Endothelial cell (in vitro differentiated cells): ENCODE measurements around the gene RASA4. TPM values are rescaled to one million over a fixed set of nuclear protein-coding genes. Genes with fewer than 3 reads are reported as not detected.
"Not testable (repeated sequence)": the region's sequence is repeated elsewhere in the genome, so short reads cannot be mapped to it uniquely, and the experiment has no call there.

Experiments
- DNase-seq: peaks from one replicate; pipeline ENCODE4 v3.0.0; 2021; ENCODE audit warnings: low spot score
- H3K27ac Mint-ChIP-seq: one replicate; pipeline ENCODE4 v1.8.0; 2021; ENCODE audit warnings: mixed read lengths, inconsistent platforms; ENCODE audit not compliant: unreplicated experiment
- H3K27me3 Mint-ChIP-seq: one replicate; pipeline ENCODE4 v1.8.0; 2021; ENCODE audit warnings: mild to moderate bottlenecking, moderate library complexity, mixed read lengths, inconsistent platforms; ENCODE audit not compliant: unreplicated experiment
- H3K36me3 Mint-ChIP-seq: one replicate; pipeline ENCODE4 v1.8.0; 2021; ENCODE audit warnings: mild to moderate bottlenecking, low read depth, mixed read lengths, inconsistent platforms; ENCODE audit not compliant: unreplicated experiment
- H3K4me1 Mint-ChIP-seq: one replicate; pipeline ENCODE4 v1.8.0; 2021; ENCODE audit warnings: mild to moderate bottlenecking, mixed read lengths, inconsistent platforms; ENCODE audit not compliant: unreplicated experiment
- H3K4me3 Mint-ChIP-seq: one replicate; pipeline ENCODE4 v1.8.0; 2021; ENCODE audit warnings: mild to moderate bottlenecking, mixed read lengths, inconsistent platforms; ENCODE audit not compliant: unreplicated experiment
- H3K9me3 Mint-ChIP-seq: one replicate; pipeline ENCODE4 v1.8.0; 2021; ENCODE audit warnings: mixed read lengths, inconsistent platforms; ENCODE audit not compliant: unreplicated experiment
- total RNA-seq: library from RNA; stranded (reverse); fragmentation: NEBNext Ultra II Directional; extraction: Animal tissue kit (Norgen Biotek cat#: 25700); gene quantifications from one replicate; pipeline ENCODE4 v1.2.1, GENCODE V29; 2021; ENCODE audit not compliant: unreplicated experiment

The RASA4 gene
- total RNA-seq, 1 donor from 2014 or later, result 20.4 TPM

GRCh38 chr7:102535062-102535615, 81.4 kb downstream of the RASA4 start:
- not testable (repeated sequence) for H3K27ac Mint-ChIP-seq, H3K9me3 Mint-ChIP-seq, H3K4me3 Mint-ChIP-seq, H3K36me3 Mint-ChIP-seq, DNase-seq, H3K27me3 Mint-ChIP-seq, H3K4me1 Mint-ChIP-seq

DNA sequence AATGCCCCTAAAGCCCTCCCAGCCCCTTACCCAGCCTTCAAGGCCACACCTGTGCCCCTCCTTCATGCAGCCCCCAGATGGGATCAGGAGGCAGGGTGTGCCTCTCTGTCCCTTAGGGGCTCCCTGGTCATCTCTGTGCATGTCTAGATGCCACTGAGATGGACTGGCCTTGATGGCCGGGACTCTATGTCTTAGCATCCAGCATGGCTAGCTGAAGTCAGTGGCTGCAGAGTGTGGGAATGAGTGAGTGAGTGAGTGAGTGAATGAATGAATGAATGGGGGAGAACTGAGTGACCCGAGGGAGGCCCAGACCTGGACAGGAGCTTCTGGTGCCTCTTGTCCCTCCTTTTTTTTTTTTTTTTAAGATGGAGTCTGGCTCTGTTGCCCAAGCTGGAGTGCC, 84.4 kb downstream of the RASA4 start:
- not testable (repeated sequence) for H3K9me3 Mint-ChIP-seq, H3K4me1 Mint-ChIP-seq, H3K4me3 Mint-ChIP-seq, H3K27me3 Mint-ChIP-seq, DNase-seq, H3K27ac Mint-ChIP-seq, H3K36me3 Mint-ChIP-seq

GRCh38 chr7:102531583-102531982, 85.0 kb downstream of the RASA4 start:
- not testable (repeated sequence) for H3K36me3 Mint-ChIP-seq, H3K4me1 Mint-ChIP-seq, H3K27ac Mint-ChIP-seq, DNase-seq, H3K27me3 Mint-ChIP-seq, H3K4me3 Mint-ChIP-seq, H3K9me3 Mint-ChIP-seq

DNA sequence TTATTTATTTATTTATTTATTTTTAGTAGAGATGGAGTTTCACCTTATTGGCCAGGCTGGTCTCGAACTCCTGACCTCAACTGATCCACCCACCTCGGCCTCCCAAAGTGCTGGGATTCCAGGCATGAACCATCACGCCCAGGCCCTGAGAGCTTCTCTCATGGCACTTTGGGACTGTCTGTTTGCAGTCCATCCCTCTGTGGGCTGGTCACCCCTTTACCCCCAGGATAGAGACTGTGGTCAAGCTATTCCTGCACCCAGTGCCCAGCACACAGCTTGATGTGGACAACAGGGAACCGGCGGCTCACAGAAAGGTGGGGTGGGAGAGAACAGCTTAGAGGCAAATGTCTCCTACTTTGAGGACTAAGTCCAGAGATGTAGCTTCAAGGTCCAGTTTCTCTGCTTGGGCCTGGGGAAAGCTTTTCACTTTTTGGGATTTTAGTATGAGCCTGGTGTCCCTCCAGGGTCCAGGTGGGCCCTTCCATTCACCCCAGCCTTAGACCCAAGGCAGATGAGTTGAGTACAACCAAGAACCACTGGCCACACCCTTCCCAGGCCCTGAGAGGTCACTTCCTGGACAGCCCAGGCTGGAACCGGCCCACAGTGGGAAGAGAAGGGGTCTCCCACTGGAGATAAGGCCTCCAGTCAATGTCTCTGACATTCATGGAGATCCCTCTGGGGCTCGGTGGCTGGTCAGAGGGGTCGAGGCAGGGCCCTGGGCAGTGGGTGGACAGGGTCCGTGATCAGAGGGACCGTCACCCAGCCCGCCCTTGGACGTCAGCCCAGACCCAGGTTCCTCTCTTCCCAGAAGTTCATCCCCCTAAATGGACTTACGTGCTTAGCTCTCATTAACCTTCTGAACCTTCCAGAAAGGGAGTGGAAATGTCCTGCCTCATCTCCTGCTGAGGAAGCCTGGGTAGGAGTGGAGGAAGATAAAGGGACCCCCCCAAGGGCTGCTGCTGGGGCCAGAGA, 88.4 kb downstream of the RASA4 start:
- H3K9me3 Mint-ChIP-seq, H3K4me1 Mint-ChIP-seq, DNase-seq, H3K4me3 Mint-ChIP-seq, H3K27ac Mint-ChIP-seq, H3K36me3 Mint-ChIP-seq, H3K27me3 Mint-ChIP-seq: not testable (repeated sequence)

DNA sequence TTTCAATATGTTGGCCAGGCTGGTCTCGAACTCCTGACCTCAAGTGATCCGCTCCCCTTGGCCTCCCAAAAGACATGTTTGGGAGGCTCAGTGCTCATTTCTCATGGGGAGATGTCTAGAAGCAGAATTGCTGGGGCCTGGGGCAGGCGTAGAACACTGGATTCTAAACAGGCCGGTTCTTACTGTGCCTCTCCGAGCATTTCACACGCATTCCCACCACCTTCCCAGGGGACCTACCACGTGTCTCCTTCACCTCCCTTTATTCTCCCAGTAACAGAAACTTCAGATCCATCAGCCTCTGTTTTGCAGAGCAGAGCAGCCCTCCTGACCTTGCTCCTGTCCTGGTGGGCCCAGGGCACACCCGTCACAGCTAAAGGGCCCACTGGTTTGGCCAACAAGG, 89.4 kb downstream of the RASA4 start:
- not testable (repeated sequence) for H3K4me1 Mint-ChIP-seq, H3K27ac Mint-ChIP-seq, H3K4me3 Mint-ChIP-seq, H3K9me3 Mint-ChIP-seq, DNase-seq, H3K36me3 Mint-ChIP-seq, H3K27me3 Mint-ChIP-seq

DNA sequence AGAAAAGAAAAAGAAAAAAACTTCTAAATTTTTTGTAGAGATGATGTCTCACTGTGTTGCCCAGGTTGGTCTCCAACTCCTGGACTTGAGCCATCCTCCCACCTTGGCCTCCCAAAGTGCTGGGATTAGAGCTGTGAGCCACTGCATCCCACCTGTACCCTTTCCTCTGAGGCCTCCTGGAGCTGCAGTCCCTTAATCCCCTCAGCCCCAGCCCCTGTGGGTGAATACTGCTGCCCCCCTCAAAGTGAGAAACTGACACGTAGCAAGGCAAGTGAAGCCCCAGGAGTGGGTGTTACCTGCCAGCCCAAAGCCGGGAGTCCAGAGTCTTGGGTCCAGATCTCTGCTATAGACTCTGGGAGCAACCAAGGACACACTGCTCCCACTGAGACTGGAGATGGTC, 91.8 kb downstream of the RASA4 start:
- not testable (repeated sequence) for H3K9me3 Mint-ChIP-seq, H3K27me3 Mint-ChIP-seq, H3K4me3 Mint-ChIP-seq, H3K4me1 Mint-ChIP-seq, H3K27ac Mint-ChIP-seq, H3K36me3 Mint-ChIP-seq, DNase-seq

Other genes starting within 250 kb of the RASA4 start
- gene PRKRIP1, start 220.4 kb downstream of the RASA4 start, total RNA-seq, result 41.3 TPM
- 39.3 TPM for gene ORAI2, start 183.2 kb downstream of the RASA4 start, total RNA-seq
- gene ALKBH4, start 151.9 kb downstream of the RASA4 start, total RNA-seq, result 11.5 TPM
- 30.3 TPM for gene LRWD1, start 151.8 kb downstream of the RASA4 start, total RNA-seq
- 48.1 TPM for gene POLR2J, start 137.8 kb downstream of the RASA4 start, total RNA-seq
- 6.2 TPM for gene RASA4B, start 99.0 kb downstream of the RASA4 start, total RNA-seq
- 9.3 TPM for gene UPK3BL2, start 73.1 kb downstream of the RASA4 start, total RNA-seq
- gene SPDYE2, start 65.5 kb downstream of the RASA4 start, total RNA-seq, result not detected
- gene POLR2J3, start 44.2 kb downstream of the RASA4 start, total RNA-seq, result 22.0 TPM
- gene UPK3BL1, start 26.0 kb upstream of the RASA4 start, total RNA-seq, result 17.4 TPM
- gene SPDYE2B, start 33.6 kb upstream of the RASA4 start, total RNA-seq, result not detected
- 9.4 TPM for gene POLR2J2, start 54.9 kb upstream of the RASA4 start, total RNA-seq
- gene FAM185A, start 132.2 kb upstream of the RASA4 start, total RNA-seq, result 2.7 TPM